GM19397 (cell line): Measurements from ENCODE around the gene SIX5.
"Not testable (repeated sequence)": the region's sequence is repeated elsewhere in the genome, so short reads cannot be mapped to it uniquely, and the experiment has no call there.

Source experiments
- ATAC-seq: cut with Tn5 transposase; IDR thresholded peaks from one replicate; pipeline ENCODE4 v1.9.1; 2021; ENCODE audit warnings: mild to moderate bottlenecking, moderate library complexity; ENCODE audit not compliant: unreplicated experiment

Gene SIX5

GRCh38 chr19:45761714-45762113 lies 7.3 kb downstream of the SIX5 start:
- no peak for ATAC-seq

- no peak for ATAC-seq
These were observed 10.1 kb downstream of the SIX5 start for GRCh38 chr19:45758921-45759320.

- ATAC-seq, result no peak
These were observed 11.4 kb downstream of the SIX5 start for GRCh38 chr19:45757695-45758094.

GRCh38 chr19:45754323-45754722 lies 14.7 kb downstream of the SIX5 start:
- ATAC-seq, result no peak

- ATAC-seq, result no peak
These were observed 15.5 kb downstream of the SIX5 start for GRCh38 chr19:45753548-45753947.

- no peak for ATAC-seq
These were observed 16.4 kb downstream of the SIX5 start for GRCh38 chr19:45752639-45753038.

- not testable (repeated sequence) for ATAC-seq
These were observed 17.6 kb downstream of the SIX5 start for GRCh38 chr19:45751483-45751882.

GRCh38 chr19:45747513-45747912 lies 21.5 kb downstream of the SIX5 start:
- ATAC-seq, result no peak

GRCh38 chr19:45746866-45747265 lies 22.2 kb downstream of the SIX5 start:
- no peak for ATAC-seq

- no peak for ATAC-seq
These were observed 23.4 kb downstream of the SIX5 start for GRCh38 chr19:45745606-45746005.

GRCh38 chr19:45742969-45743368 lies 26.1 kb downstream of the SIX5 start:
- ATAC-seq, result no peak

GRCh38 chr19:45739498-45740439 lies 29.3 kb downstream of the SIX5 start:
- ATAC-seq, result no peak

GRCh38 chr19:45733160-45733810 lies 35.8 kb downstream of the SIX5 start, which contains the start of gene MEIOSIN:
MEIOSIN (plus strand) TSS chr19:45733439; CDS start chr19:45735377, 1,938 bp downstream.
- ATAC-seq, result no peak

GRCh38 chr19:45730368-45731288 lies 38.4 kb downstream of the SIX5 start, which contains the start of gene FBXO46:
FBXO46 (minus strand) TSS chr19:45730896; CDS start chr19:45713495, 17,401 bp downstream.
- peak; percentile 88 for ATAC-seq

- no peak for ATAC-seq
These were observed 39.2 kb downstream of the SIX5 start for GRCh38 chr19:45729800-45730290.

- ATAC-seq, result not testable (repeated sequence)
These were observed 40.4 kb downstream of the SIX5 start for GRCh38 chr19:45728683-45729082.

GRCh38 chr19:45720065-45720464 lies 49.0 kb downstream of the SIX5 start:
- ATAC-seq, result not testable (repeated sequence)

- ATAC-seq, result no peak
These were observed 50.9 kb downstream of the SIX5 start for GRCh38 chr19:45717983-45718650.

- peak; percentile 94 for ATAC-seq
These were observed 51.7 kb downstream of the SIX5 start for GRCh38 chr19:45717131-45717982.
